Adipocyte (in vitro differentiated cells): ENCODE results near the gene DGKA.

Experiments used
- DNase-seq: peaks from one replicate; pipeline ENCODE4 v3.0.0-alpha.2; 2015; ENCODE audit warnings: low read depth
- H3K27me3 ChIP-seq: replicated peaks from 2 replicates; pipeline ENCODE4 v1.7.0; 2013; ENCODE audit warnings: mild to moderate bottlenecking, low read length, moderate library complexity; ENCODE audit not compliant: control insufficient read depth, insufficient read depth
- H3K36me3 ChIP-seq: 2 replicates; pipeline ENCODE4 v1.7.0; 2013; ENCODE audit warnings: low read length, mild to moderate bottlenecking, moderate library complexity; ENCODE audit not compliant: control insufficient read depth, insufficient read depth, severe bottlenecking
- H3K4me1 ChIP-seq: 2 replicates; pipeline ENCODE4 v1.7.0; 2013; ENCODE audit warnings: mild to moderate bottlenecking, low read length, moderate library complexity; ENCODE audit not compliant: control insufficient read depth, insufficient read depth
- H3K4me3 ChIP-seq: 2 replicates; pipeline ENCODE4 v1.7.0; 2013; ENCODE audit warnings: mild to moderate bottlenecking, low read length, moderate library complexity
- H3K9ac ChIP-seq: 2 replicates; pipeline ENCODE4 v1.7.0; 2013; ENCODE audit warnings: mild to moderate bottlenecking, low read length, moderate library complexity
- H3K9me3 ChIP-seq: 2 replicates; pipeline ENCODE4 v1.7.0; 2013; ENCODE audit warnings: mild to moderate bottlenecking, low read length, moderate library complexity; ENCODE audit not compliant: control insufficient read depth

Gene DGKA

GRCh38 chr12:55930771-55931316 lies at the start of gene DGKA:
TSS of gene DGKA (plus strand) at chr12:55931162. CDS start at chr12:55936504, 5,342 bp downstream.
- DNase-seq = peak; percentile 89
- Histone ChIP-seq H3K36me3 (no peaks in the 10 kb centered on the region), H3K4me1 (peaks cover 57% of the 10 kb centered on the region), H3K27me3 (no peaks in the 10 kb centered on the region), H3K9ac (peak within 1 kb of the TSS; percentile 85), H3K9me3 (no peaks in the 10 kb centered on the region), H3K4me3 (peak within 1 kb of the TSS; percentile 86)

- no peak overlapping the region for H3K9ac ChIP-seq
- no peaks in the 10 kb centered on the region for H3K27me3 ChIP-seq
- no peaks in the 10 kb centered on the region for H3K9me3 ChIP-seq
- no peak overlapping the region for H3K4me3 ChIP-seq
- H3K4me1 ChIP-seq = peaks cover 7% of the 10 kb centered on the region
- H3K36me3 ChIP-seq = no peaks in the 10 kb centered on the region
- DNase-seq = no peak
Measured at GRCh38 chr12:55885113-55885512, 45.8 kb upstream of the DGKA start.

GRCh38 chr12:55891310-55891709 lies 39.7 kb upstream of the DGKA start:
- Histone ChIP-seq H3K4me1 (no peaks in the 10 kb centered on the region), H3K36me3 (no peaks in the 10 kb centered on the region), H3K4me3 (no peak overlapping the region), H3K9me3 (no peaks in the 10 kb centered on the region), H3K27me3 (no peaks in the 10 kb centered on the region), H3K9ac (no peak overlapping the region)
- no peak for DNase-seq

GRCh38 chr12:55893723-55894122 lies 37.2 kb upstream of the DGKA start:
- H3K4me1 ChIP-seq = no peaks in the 10 kb centered on the region
- no peak overlapping the region for H3K4me3 ChIP-seq
- H3K36me3 ChIP-seq = no peaks in the 10 kb centered on the region
- no peaks in the 10 kb centered on the region for H3K27me3 ChIP-seq
- no peak for DNase-seq
- no peak overlapping the region for H3K9ac ChIP-seq
- no peaks in the 10 kb centered on the region for H3K9me3 ChIP-seq

GRCh38 chr12:55899082-55899481 lies 31.9 kb upstream of the DGKA start:
- peak; percentile 41 for DNase-seq
- Histone ChIP-seq H3K27me3 (no peaks in the 10 kb centered on the region), H3K4me3 (no peak overlapping the region), H3K9ac (no peak overlapping the region), H3K36me3 (peaks cover 26% of the 10 kb centered on the region), H3K9me3 (no peaks in the 10 kb centered on the region), H3K4me1 (peaks cover 6% of the 10 kb centered on the region)

GRCh38 chr12:55901881-55902490 lies 29.0 kb upstream of the DGKA start:
- no peaks in the 10 kb centered on the region for H3K27me3 ChIP-seq
- no peaks in the 10 kb centered on the region for H3K9me3 ChIP-seq
- H3K36me3 ChIP-seq = peaks cover 26% of the 10 kb centered on the region
- H3K9ac ChIP-seq = no peak overlapping the region
- DNase-seq = no peak
- peaks cover 12% of the 10 kb centered on the region for H3K4me1 ChIP-seq
- H3K4me3 ChIP-seq = no peak overlapping the region

- Histone ChIP-seq H3K36me3 (peaks cover 25% of the 10 kb centered on the region), H3K4me3 (no peak overlapping the region), H3K9me3 (no peaks in the 10 kb centered on the region), H3K27me3 (no peaks in the 10 kb centered on the region), H3K9ac (no peak overlapping the region), H3K4me1 (peaks cover 18% of the 10 kb centered on the region)
- peak; percentile 38 for DNase-seq
Measured at GRCh38 chr12:55906056-55906455, 24.9 kb upstream of the DGKA start.

GRCh38 chr12:55908726-55909512 lies 22.0 kb upstream of the DGKA start:
- DNase-seq = peak; percentile 38
- Histone ChIP-seq H3K4me1 (peaks cover 18% of the 10 kb centered on the region), H3K4me3 (peak overlapping the region; percentile 13), H3K9ac (no peak overlapping the region), H3K27me3 (no peaks in the 10 kb centered on the region), H3K36me3 (peaks cover 12% of the 10 kb centered on the region), H3K9me3 (no peaks in the 10 kb centered on the region)

- Histone ChIP-seq H3K36me3 (peaks cover 17% of the 10 kb centered on the region), H3K9me3 (no peaks in the 10 kb centered on the region), H3K9ac (no peak overlapping the region), H3K4me3 (no peak overlapping the region), H3K4me1 (peaks cover 18% of the 10 kb centered on the region), H3K27me3 (no peaks in the 10 kb centered on the region)
- no peak for DNase-seq
Measured at GRCh38 chr12:55909513-55909884, 21.5 kb upstream of the DGKA start.

- Histone ChIP-seq H3K36me3 (peaks cover 23% of the 10 kb centered on the region), H3K9me3 (no peaks in the 10 kb centered on the region), H3K9ac (no peak overlapping the region), H3K4me3 (no peak overlapping the region), H3K4me1 (peaks cover 13% of the 10 kb centered on the region), H3K27me3 (no peaks in the 10 kb centered on the region)
- no peak for DNase-seq
Measured at GRCh38 chr12:55912908-55913307, 18.1 kb upstream of the DGKA start.

- Histone ChIP-seq H3K4me1 (no peaks in the 10 kb centered on the region), H3K9me3 (no peaks in the 10 kb centered on the region), H3K4me3 (no peak overlapping the region), H3K27me3 (no peaks in the 10 kb centered on the region), H3K9ac (no peak overlapping the region), H3K36me3 (peaks cover 23% of the 10 kb centered on the region)
- no peak for DNase-seq
Measured at GRCh38 chr12:55915482-55915859, 15.5 kb upstream of the DGKA start.
